GM18517 (cell line): Measurements from ENCODE around the gene UBASH3A.

Experiments used
- ATAC-seq: cut with Tn5 transposase; IDR thresholded peaks from one replicate; pipeline ENCODE4 v1.9.1; 2021; ENCODE audit warnings: mild to moderate bottlenecking, moderate library complexity; ENCODE audit not compliant: unreplicated experiment

UBASH3A gene

DNA sequence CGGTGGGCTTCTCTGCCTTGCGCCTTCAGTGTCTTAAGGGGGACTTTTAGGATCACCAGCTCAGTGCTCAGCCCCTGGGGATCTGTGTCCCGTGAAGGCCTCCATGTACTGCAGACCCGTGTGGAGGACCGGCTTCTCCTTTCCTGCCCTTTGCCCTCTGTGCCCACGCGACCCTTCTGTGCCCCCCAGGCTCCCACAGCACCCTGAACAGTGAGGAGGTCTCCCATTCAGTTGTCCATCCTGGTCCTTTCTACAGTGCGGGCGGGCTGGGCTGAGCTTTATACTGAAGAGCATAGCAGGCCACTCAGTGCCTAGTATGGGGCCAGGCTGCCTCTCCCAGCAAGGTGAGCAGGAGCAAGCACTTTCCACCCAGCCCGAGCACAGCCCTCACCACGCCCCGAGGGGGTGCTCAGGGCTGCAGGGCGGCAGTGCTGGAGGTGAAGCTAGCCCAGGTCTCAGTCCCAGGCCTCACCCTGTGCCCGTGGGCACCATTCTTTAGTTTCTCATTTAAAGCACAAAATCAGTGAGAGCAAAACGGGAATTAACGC is 29.7 kb upstream of the UBASH3A start:
- ATAC-seq: no peak

- no peak for ATAC-seq
These were observed 29.2 kb upstream of the UBASH3A start for GRCh38 chr21:42374457-42374856.

- no peak for ATAC-seq
These were observed 28.7 kb upstream of the UBASH3A start for GRCh38 chr21:42374864-42375499.

DNA sequence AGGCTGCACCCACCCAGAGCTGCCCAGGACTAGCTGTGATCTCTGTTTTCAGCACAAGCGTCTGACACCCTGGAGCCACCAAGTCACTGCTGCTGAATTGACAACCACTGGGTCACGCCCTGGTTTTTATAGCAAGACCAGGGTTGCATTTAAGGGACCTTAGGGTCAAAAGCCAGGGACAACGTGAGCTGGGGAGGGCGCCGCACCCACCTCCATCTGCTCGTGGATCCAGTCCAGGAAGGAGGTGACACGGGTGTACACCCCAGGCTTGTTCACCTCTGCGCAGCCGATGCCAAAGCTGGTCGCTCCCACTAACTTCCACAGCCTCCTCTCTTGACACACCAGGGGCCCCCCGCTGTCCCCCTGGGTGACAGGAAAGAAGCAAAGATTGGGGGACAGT is 28.2 kb upstream of the UBASH3A start:
- ATAC-seq: no peak

DNA sequence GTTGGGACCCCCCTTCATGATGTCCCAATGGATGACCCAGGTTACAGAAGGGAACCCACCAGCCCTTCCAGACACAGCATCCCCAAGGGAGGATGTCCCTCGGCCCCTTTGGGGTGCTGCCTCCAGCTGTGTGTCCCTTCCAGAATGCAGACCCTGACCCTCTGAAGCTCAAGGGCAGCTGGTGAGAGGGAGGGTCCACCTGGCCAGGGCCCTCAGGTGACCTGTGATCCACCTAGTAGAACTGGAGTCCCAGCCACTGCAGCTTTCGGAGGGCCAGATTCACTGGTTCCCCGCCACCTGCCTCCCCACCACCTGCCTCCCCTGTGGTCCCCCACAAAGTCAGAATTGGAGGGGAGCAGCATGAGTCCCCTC is 27.8 kb upstream of the UBASH3A start:
- no peak for ATAC-seq

- no peak for ATAC-seq
These were observed 27.2 kb upstream of the UBASH3A start for GRCh38 chr21:42376338-42376982.

DNA sequence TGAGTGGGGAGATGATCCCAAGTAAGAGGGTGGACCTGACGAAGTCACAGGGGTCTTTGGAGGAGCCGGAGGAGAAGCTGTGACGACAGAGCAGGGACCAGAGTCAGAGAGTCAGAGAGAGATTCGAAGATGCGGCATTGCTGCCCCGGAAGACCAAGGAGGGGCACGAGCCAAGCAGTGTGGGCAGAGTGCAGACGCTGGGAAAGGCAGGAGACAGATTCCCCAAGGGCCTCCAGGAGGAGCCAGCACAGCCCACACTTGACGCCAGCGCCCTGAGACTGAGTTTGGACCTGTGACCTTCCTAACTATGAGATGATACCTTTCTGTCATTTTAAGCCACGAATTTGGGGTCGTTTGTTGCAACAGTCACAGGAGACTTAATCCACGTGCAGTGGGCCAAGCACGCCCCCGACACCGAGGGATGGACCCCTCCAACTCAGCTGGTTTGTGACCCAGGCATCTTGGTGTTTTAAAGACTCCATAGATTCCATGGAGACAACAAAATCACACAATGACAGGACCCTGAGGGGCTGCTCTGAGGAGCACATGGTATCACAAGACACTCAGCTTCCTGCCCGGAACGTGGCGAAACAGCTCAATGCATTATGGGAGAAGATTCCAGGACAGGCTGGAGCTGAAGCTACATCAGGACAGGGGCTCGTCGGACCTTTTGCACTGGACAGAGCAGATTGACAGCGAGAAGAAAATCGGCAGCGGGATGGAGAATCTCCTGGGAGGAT is 26.3 kb upstream of the UBASH3A start:
- no peak for ATAC-seq

DNA sequence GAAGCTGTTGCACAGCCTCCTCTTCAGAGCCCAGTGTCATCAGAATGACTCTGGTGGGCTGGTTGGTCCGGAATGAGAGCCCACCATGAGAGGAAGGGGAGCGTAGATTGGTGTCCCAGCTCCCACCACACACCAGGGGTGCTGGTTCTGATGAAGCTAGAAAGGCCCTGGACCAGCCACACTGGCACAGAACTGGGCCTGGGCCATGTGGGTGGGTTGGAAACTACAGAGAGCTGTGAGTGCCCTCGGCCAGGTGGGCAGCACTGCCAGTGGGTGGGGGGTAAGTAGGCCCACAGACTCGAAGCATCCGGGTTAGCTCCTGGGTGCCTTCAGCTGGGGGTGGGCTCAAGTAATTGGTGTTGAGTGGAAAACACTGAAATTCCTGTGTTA is 25.8 kb upstream of the UBASH3A start:
- ATAC-seq: no peak

DNA sequence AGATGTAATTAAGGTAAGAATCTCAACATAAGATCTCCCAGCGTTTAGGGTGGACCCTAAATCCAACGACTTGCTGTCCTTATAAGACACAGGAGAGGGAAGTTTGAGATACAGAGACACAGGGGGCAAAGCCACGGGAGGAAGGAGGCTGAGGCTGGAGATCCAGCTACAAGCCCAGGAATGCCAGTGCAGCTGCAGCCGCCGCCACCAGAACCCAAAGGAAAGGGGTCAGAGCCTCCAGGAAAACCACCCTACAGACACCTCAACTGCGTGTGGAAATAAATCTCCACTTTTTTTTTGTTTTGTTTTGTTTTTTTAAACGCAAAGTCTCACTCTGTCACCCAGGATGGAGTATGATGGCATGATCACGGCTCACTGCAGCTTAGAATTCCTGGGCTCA is 25.3 kb upstream of the UBASH3A start:
- no peak for ATAC-seq

DNA sequence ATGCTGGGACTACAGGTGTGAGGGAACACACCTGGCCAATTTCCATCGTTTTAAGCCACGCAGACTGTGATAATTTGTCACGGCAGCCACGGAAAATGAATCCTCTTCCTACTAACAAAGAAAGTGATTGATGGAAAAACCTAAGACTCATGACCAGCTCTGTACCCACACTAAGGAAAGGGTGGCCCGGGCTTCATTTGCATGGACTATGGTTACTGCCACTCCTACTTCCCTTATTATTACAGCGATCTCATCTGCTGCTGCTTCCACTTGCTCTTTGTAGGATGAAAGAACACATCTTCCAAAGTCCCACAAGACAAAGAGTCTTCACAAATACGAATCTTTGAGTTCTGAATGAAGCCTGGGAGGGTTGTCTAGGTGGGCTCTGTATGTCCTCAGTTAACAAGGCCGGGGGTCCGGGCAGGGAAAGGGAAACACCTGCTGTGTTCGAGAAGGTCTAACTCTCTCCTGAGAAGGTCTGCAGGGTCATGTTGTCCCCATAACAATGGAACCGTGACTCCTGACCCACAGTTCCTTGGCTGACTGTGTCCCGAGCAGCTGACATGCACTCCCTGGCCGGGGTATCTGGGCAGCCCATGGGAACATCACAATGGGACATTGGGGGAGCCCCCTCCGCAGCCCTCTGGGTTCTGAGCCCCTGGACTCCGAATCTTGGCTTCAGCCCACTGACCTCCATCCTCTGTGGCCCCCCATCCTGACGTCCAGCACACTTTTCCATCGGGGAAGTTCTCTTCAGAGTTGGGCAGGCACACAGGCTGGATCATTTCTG is 24.1 kb upstream of the UBASH3A start:
- ATAC-seq: no peak

DNA sequence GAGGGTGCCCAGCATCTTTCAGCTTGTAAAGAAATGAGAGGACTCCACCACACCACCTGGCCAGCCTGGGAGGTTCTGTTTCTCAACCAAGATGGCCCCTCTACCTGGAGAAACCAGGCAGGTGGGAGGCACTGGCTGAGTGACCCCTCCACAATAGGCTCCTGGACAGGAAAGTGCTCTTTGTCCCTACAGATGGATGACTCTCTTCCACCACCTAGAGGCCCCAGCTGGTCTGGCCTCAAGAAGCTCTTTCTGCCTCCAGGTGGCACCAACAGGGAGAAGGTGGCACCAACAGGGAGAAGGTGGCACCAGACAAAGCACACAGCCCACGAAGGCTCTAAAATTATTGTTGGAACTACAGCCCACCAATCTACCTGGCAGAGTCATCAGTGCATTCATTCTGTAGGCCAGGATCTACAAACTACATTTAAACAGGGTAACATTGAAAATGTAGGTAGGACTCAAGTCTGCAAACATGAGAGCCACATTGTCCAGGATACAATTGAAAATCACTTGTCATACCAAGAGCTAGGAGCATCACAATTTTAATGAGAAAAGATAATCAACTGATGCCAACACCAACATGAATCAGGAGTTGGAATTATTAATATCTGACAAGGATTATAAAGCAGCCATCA is 22.2 kb upstream of the UBASH3A start:
- ATAC-seq: no peak

- ATAC-seq: no peak
These were observed 20.8 kb upstream of the UBASH3A start for GRCh38 chr21:42382915-42383314.

GRCh38 chr21:42383331-42383730 is 20.4 kb upstream of the UBASH3A start:
- ATAC-seq: no peak

GRCh38 chr21:42384156-42384945 is 19.4 kb upstream of the UBASH3A start:
- ATAC-seq: no peak

DNA sequence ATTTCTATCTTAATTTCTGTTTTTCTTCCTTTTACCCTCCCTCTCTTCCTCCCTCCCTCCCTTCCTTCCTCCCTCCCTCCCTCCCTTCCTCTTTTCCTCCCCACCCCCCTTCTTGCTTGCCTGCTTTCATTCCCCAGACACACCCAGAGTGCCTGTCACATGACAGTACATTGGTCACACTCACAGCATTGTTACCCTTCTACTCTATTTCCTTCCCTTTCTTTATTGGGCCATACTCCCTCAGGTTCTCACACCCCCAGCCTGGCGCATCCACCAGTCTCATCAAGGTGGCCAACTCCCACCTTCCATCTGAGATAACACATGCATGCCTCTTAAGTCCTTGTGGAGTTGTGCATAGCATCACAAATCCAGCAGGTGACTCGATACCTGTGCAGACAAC is 18.7 kb upstream of the UBASH3A start:
- ATAC-seq: no peak

DNA sequence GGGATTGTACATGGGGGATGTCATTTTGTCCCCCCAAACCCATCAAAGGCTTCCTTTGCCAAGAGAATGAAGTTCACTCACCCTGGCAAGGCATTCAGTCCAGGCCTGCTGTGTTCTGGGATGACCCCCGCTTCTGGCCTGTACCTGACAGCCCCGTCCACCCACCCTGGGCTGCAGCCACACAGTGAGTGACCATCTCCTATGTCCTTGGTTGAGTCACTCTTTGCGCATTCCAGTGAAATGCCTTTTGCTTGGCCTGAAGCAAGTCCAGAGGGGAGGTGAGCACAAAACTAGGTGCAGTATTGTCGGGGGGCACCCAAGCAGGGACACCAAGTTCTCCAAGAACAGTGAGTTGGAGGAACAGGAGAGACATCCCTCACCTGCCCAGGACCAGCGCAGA is 18.1 kb upstream of the UBASH3A start:
- no peak for ATAC-seq

DNA sequence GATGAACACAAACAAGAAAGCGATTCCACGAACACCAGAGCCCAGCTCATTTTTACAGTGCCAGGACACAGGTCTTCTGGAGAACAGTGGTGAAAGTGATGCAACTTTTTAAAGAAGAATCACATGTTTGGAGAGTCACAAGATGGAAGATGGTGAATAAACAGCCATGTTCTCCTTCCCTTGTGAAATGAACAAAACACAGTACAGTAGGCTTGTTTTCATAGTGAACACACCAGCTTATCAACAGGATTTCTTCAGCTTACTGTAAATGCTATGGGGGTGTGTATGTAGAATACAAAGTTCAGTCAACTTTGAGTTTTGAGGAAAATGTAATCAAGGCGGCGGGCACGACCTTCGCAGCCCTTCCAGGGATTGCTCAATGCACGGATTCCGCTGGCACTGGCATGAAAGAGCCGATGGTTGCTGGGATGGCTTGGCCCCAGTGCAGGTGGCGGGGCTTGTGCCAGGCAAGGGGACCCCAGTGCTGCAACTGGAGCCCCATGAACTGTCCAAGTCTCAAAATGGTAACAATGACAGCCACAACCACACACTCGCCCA is 17.6 kb upstream of the UBASH3A start:
- ATAC-seq: no peak

DNA sequence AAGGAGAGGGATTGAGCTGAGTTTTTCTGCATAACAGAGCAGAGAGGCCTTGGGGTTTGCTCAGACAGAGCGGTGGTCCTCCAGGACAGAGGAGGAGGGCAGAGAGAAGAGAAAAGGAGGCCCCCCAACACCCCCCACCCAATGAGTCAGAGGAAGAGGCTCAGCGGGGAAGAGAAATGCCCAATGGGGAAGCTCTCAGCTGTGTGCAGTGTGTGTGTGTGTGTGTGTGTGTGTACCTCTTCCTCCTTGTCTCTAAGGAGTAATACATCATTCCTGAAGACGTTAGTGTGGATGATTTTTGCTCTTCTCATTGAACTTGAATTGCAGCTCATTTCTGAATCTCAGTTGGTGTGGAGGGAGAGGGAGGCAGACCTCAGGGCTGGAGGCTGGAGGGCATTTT is 16.5 kb upstream of the UBASH3A start:
- ATAC-seq: no peak

DNA sequence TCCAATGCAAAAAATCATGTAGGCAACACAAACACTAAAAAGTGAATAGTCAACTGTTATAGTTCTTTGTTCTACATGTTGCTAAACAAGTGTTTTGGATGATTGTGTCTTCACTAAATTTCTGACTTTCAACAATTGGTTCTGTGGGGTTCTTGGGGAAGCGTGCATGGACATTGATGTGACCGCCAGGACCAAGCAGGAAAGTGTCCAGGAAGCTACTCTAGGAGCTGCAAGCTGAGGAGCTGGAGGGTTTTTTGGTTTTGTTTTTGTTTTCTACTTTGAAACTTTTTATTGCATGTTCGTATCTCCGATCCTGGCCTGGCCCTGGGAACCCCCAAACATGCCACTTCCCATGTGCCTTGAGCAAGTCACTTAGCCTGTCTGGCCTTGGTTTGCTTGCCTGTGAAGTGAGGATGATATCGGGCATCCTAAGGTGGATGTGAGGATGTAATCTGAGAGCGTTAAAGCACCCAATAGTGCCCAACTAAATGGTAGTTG is 15.8 kb upstream of the UBASH3A start:
- no peak for ATAC-seq
